Erythroblast (primary cell): Measurements from ENCODE around the gene KCNMB2.

Experiments
- GATA1 ChIP-seq: IDR thresholded peaks from 2 replicates; pipeline ENCODE4 v1.6.1; 2011; ENCODE audit warnings: low read depth, mild to moderate bottlenecking, control low read depth, low read length, moderate library complexity
- POLR2A ChIP-seq: IDR thresholded peaks from 2 replicates; pipeline ENCODE4 v1.6.1; 2011; ENCODE audit warnings: mild to moderate bottlenecking, low read length

DNA sequence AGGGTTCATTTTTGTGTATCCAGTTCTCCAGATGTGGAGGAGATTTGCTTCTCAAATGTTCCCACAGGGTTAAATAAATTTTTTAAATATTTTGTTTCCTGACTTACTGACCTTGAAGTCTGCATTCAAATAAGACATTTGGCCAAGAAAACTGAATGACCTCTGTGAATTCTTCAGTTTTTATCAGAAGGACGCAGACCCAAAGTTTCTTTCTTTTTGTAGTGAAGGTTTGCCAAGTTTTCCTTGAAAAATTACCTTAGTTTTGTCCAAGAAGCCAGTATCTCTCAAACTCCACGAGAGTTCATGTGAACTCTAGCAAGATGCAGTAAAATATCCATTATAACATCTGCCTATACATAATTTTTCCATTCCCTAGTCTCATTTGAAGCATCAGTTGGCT lies 332.4 kb downstream of the KCNMB2 start:
- no peak for TF ChIP-seq POLR2A
- no peak for TF ChIP-seq GATA1
